ENCODE results near the gene UBE2D1.
A peak's percentile ranks its signal among the peaks of the same experiment; 100 is the strongest.

Gene UBE2D1

DNA sequence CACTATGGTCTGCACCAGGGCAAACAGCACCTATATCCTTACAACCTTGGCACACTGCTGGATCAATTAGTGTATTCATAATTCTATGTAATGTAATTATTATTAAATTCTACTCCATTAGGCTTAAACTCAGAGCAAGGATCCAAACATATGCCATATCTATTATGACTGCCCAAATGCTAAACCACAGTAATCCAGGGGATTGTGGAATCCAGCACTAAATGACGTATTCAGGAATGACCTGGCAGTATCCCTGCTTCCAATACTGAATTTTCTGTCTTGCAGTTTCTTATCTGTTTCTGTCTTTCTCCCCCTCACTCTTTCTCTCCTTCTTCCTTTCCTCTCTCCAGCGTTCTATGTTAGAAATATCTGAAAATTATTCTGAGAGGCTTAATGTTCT is 16.5 kb upstream of the UBE2D1 start:
- Histone ChIP-seq H3K36me3 (replicated peaks) (no peaks in the 10 kb centered on the region), H3K4me3 (ENCODE audit: low read depth, low read length) (no peak overlapping the region), H3K27me3 (replicated peaks) (no peaks in the 10 kb centered on the region), H3K27ac (no peak overlapping the region)
- in situ Hi-C loops (cut with HindIII; ENCODE audit: low pct_ligation_motif_present, low sequenced_read_pairs) = no loop called here
- DNase-seq = no peak
- TF ChIP-seq, protein P1, sequence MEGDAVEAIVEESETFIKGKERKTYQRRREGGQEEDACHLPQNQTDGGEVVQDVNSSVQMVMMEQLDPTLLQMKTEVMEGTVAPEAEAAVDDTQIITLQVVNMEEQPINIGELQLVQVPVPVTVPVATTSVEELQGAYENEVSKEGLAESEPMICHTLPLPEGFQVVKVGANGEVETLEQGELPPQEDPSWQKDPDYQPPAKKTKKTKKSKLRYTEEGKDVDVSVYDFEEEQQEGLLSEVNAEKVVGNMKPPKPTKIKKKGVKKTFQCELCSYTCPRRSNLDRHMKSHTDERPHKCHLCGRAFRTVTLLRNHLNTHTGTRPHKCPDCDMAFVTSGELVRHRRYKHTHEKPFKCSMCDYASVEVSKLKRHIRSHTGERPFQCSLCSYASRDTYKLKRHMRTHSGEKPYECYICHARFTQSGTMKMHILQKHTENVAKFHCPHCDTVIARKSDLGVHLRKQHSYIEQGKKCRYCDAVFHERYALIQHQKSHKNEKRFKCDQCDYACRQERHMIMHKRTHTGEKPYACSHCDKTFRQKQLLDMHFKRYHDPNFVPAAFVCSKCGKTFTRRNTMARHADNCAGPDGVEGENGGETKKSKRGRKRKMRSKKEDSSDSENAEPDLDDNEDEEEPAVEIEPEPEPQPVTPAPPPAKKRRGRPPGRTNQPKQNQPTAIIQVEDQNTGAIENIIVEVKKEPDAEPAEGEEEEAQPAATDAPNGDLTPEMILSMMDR (IDR thresholded peaks at IDR 0.05; ENCODE audit: low read depth, low read length, missing control alignments) = no peak

DNA sequence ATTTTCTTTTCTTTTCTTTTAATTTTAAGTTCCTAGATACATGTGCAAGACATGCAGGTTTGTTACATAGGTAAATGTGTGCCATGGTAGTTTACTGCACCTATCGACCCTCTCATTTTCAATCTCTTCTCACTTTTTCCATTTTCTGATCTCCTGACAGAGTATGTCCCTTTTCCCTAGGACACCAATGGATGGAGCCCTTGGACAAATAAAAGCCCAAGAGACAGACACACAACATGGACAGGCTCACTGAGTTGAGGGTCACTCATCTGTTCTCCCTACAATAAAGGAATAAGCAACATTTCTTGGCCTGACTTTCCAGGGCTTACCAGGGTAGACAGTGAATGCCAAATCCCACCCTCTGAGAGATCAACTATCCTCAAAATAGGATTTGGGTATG is 15.2 kb upstream of the UBE2D1 start:
- in situ Hi-C loops (cut with HindIII; ENCODE audit: low pct_ligation_motif_present, low sequenced_read_pairs) = no loop called here
- no peak overlapping the region for H3K27ac ChIP-seq
- no peaks in the 10 kb centered on the region for H3K36me3 ChIP-seq (replicated peaks)
- no peak overlapping the region for H3K4me3 ChIP-seq (ENCODE audit: low read depth, low read length)
- TF ChIP-seq, protein P1 (IDR thresholded peaks at IDR 0.05; ENCODE audit: low read depth, low read length, missing control alignments) = no peak
- H3K27me3 ChIP-seq (replicated peaks) = no peaks in the 10 kb centered on the region
- no peak for DNase-seq

DNA sequence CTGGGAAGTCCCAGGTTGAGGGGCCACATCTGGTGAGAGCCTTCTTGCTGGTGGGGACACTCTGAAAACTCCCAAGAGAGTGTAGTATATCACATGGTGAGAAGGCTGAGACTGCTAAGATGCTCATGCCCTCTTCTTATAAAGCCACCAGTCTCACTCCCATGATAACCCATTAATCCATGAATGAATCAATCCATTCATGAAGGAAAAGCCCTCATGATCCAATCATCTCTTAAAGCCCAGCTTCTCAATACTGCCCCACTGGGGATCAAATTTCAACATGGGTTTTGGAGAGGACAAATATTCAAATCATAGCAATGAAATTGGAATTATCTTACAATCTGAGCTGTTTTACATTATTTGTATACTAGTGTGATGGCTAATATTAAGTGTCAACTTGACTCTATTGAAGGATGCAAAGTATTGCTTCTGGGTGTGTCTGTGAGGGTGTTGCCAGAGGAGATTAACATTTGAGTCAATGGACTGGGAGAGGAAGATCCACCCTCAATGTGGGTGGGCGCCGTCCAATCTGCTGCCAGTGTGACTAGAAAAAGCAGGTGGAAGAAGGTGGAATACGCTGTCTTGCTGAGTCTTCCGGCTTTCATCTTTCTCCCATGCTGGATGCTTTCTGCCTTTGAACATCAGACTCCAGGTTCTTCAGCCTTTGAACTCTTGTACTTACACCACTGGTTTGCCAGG is 14.3 kb upstream of the UBE2D1 start:
- Histone ChIP-seq H3K36me3 (replicated peaks) (no peaks in the 10 kb centered on the region), H3K4me3 (ENCODE audit: low read depth, low read length) (no peak overlapping the region), H3K27me3 (replicated peaks) (no peaks in the 10 kb centered on the region), H3K27ac (no peak overlapping the region)
- no peak for DNase-seq
- in situ Hi-C loops (cut with HindIII; ENCODE audit: low pct_ligation_motif_present, low sequenced_read_pairs) = no loop called here
- TF ChIP-seq, protein P1 (IDR thresholded peaks at IDR 0.05; ENCODE audit: low read depth, low read length, missing control alignments) = no peak

DNA sequence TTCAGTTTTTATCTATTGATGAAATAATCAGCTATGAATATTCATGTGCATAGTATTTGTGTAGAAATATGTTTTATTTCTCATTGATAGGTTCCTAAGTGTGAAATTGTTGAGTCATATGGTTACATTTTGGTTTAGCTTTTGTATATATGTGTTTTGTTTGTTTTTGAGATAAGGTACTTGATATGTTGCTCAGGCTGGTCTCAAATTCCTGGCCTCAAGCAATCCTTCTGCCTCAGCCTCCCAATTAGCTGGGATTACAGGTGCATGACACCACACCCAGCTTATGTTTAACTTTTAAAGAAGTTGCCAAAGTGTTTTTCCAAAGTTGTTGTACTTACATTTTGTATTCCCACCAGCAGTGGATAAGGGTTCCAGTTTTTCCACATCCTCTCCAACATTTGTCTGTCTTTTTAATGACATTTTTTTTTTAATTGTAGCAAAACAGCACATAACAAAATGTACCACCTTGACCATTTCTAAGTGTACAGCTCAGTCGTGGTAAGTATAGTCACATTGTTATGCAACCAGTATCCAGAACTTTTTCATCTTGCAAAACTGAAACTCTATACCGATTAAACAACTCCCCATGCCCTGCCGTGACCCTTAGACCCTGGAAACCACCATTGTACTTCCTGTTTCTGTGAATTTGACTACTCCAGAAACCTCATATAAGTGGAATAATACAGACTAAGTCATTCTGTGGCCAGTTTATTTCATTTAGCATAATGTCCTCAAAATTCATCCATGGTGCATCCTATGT is 12.6 kb upstream of the UBE2D1 start:
- in situ Hi-C loops (cut with HindIII; ENCODE audit: low pct_ligation_motif_present, low sequenced_read_pairs) = no loop called here
- TF ChIP-seq, protein P1 (IDR thresholded peaks at IDR 0.05; ENCODE audit: low read depth, low read length, missing control alignments) = no peak
- peak; percentile 34 for DNase-seq
- no peak overlapping the region for H3K4me3 ChIP-seq (ENCODE audit: low read depth, low read length)
- no peaks in the 10 kb centered on the region for H3K36me3 ChIP-seq (replicated peaks)
- H3K27me3 ChIP-seq (replicated peaks) = no peaks in the 10 kb centered on the region
- no peak overlapping the region for H3K27ac ChIP-seq

DNA sequence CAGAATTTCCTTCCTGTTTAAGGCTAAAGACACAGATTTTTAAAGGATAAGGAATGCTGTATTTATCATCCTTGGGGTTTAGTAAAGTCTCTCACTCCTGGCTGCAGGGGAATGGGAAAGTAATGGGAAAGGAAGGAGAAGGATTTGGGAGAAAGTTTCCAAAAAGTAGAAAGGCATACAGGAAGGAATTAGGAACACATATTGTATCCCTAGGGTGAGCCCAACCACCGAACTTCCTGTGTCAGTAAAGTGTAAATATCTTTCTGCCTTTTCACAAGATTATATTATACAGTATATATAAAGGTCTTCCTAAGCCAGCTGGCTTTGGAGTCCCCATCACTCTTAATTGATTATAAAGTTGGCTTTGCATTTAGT is 12.0 kb upstream of the UBE2D1 start:
- Histone ChIP-seq H3K27ac (no peak overlapping the region), H3K27me3 (replicated peaks) (no peaks in the 10 kb centered on the region), H3K36me3 (replicated peaks) (no peaks in the 10 kb centered on the region), H3K4me3 (ENCODE audit: low read depth, low read length) (no peak overlapping the region)
- TF ChIP-seq, protein P1 (IDR thresholded peaks at IDR 0.05; ENCODE audit: low read depth, low read length, missing control alignments) = no peak
- in situ Hi-C loops (cut with HindIII; ENCODE audit: low pct_ligation_motif_present, low sequenced_read_pairs) = no loop called here
- no peak for DNase-seq

Data from brain microvascular endothelial cell (primary cell).